GM13976 (cell line): ENCODE measurements around the gene RHEB.

ENCODE experiments used
- DNase-seq: peaks from one replicate; pipeline ENCODE4 v3.0.0; 2012; ENCODE audit warnings: low spot score
- in situ Hi-C: fragments of 300-500 bp; cut with MboI; formaldehyde crosslinking; loops from one replicate; pipeline ENCODE4 v1.12.0; 2022; ENCODE audit warnings: low sequenced_read_pairs, mixed read lengths, inconsistent platforms; ENCODE audit not compliant: unreplicated experiment
- TF ChIP-seq, protein P1 (sequence below): IDR thresholded peaks from 2 replicates; pipeline ENCODE4 v1.5.1; 2012; ENCODE audit warnings: borderline replicate concordance, mild to moderate bottlenecking; ENCODE audit not compliant: insufficient read depth; ENCODE audit errors: extremely low read depth, missing control alignments, control extremely low read depth

Gene RHEB

GRCh38 chr7:151481650-151482505, 37.8 kb downstream of the RHEB start:
- in situ Hi-C loops = no loop called here
- DNase-seq = no peak
- TF ChIP-seq, protein P1, sequence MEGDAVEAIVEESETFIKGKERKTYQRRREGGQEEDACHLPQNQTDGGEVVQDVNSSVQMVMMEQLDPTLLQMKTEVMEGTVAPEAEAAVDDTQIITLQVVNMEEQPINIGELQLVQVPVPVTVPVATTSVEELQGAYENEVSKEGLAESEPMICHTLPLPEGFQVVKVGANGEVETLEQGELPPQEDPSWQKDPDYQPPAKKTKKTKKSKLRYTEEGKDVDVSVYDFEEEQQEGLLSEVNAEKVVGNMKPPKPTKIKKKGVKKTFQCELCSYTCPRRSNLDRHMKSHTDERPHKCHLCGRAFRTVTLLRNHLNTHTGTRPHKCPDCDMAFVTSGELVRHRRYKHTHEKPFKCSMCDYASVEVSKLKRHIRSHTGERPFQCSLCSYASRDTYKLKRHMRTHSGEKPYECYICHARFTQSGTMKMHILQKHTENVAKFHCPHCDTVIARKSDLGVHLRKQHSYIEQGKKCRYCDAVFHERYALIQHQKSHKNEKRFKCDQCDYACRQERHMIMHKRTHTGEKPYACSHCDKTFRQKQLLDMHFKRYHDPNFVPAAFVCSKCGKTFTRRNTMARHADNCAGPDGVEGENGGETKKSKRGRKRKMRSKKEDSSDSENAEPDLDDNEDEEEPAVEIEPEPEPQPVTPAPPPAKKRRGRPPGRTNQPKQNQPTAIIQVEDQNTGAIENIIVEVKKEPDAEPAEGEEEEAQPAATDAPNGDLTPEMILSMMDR = no peak

DNA sequence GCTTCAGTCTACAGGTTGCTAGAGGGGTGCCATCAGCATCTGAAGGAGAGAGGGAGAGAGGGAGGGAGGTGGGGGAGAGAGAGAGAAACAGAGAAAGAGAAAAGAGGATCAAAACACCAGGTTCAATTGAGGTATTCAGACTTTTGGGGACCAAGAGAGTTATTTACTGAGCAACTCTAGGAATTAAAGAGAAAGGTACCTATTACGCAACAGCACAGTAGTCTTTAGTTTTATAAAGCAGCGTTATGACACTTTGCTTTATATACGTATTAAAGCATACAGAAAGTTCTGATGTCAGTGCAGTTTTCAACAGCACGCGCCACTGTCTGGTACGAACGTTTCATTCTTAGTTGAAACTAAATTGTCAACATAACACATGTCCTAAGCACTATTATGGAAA, 41.8 kb downstream of the RHEB start:
- in situ Hi-C loops = no loop called here
- TF ChIP-seq, protein P1 = no peak
- no peak for DNase-seq

DNA sequence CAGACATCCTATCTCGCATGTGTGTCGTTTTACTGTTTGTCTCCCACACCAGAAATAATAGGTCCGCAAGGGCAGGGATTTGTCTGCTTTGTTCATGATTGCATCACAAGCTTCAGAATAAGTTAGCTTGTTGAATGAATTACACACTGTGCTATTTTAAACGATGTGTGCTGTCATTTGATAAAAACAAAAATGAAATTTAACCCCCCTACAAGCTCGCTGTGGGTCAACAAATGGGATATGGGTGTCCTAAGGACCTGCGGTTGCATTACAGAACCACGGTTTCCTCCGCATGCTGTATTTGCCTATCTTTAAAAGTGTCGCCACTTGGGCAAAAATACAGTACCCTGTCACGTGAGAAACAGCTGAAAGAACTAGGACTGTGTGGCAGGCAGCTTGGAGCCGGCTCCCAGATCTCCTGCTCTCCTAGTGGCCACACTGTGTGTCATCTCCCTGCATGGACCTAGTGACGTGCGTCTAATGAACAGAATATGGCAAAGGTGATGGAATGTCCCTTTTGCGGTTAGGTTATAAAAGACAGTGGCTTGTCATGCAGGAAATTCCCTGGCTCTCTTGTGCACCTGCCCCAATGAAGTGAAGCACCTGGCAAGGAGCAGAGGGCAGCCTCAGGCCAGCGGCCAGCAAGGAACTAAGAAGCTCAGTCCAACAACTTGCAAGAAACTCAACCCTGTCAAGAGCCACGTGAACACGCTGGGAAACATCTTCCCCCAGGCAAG, 46.9 kb downstream of the RHEB start:
- no peak for DNase-seq
- TF ChIP-seq, protein P1 = no peak
- in situ Hi-C loops = no loop called here

DNA sequence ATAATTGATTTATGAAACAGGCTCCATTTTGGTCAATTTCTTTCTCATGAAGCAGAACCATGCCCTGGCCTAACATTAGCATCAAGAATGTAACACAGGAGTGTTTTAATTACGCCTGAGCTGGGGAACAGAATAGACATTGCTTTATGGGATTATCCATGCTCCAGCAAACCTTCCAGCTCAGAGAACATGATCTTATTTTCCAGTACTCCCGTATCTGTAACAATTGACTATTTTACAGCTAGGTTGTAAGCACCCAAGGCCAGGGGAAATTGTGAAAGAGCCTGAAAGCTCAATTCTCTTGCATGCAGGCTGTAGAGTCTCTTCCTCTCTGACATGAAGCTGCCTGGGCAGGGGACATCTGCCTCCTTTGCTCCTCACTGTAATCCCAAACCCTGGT, 49.0 kb downstream of the RHEB start:
- TF ChIP-seq, protein P1 = no peak
- in situ Hi-C loops = no loop called here
- no peak for DNase-seq

GRCh38 chr7:151469281-151469680, 50.4 kb downstream of the RHEB start:
- TF ChIP-seq, protein P1 = no peak
- in situ Hi-C loops = no loop called here
- no peak for DNase-seq

DNA sequence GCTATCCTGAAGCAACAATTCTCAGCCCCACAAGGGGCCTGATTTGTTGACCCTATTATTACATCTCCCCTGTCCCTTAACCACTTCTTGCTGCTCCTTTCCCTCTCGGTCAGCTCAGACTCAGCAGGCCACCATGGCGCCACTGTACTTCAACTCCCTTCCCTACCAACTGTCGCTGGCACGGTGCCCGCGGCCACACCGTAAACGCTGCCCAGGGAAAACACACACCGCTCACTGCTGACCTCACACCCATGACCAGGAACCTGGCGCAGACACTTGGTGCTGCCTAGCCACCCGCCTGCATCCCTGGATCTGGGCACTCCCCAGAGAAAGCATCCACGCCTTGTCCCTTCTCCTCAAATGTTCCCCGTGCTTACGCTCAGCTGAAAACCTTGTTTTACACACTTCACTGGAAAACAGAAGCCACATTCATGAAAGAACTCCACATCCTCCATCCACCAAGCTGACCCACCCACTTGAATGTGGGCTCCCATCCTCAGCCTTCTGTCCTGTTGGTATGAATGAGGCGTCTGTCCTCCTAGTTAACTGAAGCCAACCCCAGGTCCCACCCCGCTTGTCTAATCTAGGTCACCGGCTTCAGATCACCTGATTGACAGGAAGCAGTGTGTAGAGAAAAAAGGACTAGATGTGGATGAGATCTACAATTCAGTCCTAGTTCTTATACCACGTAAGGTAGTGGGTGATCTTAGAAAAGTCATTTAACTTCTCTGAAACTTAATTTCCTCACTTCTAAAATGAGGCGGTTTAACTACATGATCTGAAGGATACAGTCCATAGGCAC, 51.3 kb downstream of the RHEB start:
- no peak for DNase-seq
- in situ Hi-C loops = no loop called here
- TF ChIP-seq, protein P1 = no peak
